ENCODE results near the gene DPYSL3.

- TF ChIP-seq CTCF (IDR thresholded peaks at IDR 0.05) (no peak), POLR2A (IDR thresholded peaks at IDR 0.05) (no peak), EP300 (IDR thresholded peaks at IDR 0.05; ENCODE audit: low read depth) (no peak)
Measured at GRCh38 chr5:147446523-147446922, 63.3 kb downstream of the DPYSL3 start.

All from transverse colon (tissue), 3 donors.